Astrocyte (in vitro differentiated cells and primary cell): ENCODE data around the gene MRPL55.

Experiments used
- CTCF ChIP-seq: IDR thresholded peaks from 2 replicates; pipeline ENCODE4 v1.5.1; 2011; ENCODE audit warnings: low read depth, mild to moderate bottlenecking, inconsistent platforms, low read length, moderate library complexity; ENCODE audit not compliant: insufficient read depth
- EZH2 ChIP-seq: IDR thresholded peaks from 2 replicates; pipeline ENCODE4 v1.6.1; 2012; ENCODE audit warnings: mild to moderate bottlenecking, low read length, inconsistent platforms; ENCODE audit not compliant: insufficient read depth

- TF ChIP-seq CTCF (no peak), EZH2 (no peak)
Measured at GRCh38 chr1:228106800-228107054, 2.4 kb downstream of the MRPL55 start.
